Measurements from ENCODE around the gene FOLR1. TPM values are rescaled to one million over a fixed set of nuclear protein-coding genes. Genes with fewer than 3 reads are reported as not detected.
"Not testable (repeated sequence)": the region's sequence is repeated elsewhere in the genome, so short reads cannot be mapped to it uniquely, and the experiment has no call there.

FOLR1 gene
- total RNA-seq: 1 to 10 TPM in 3 of 4 donors, under 1 TPM in 1; 0.46 to 7.0 (median 4.0) TPM

DNA sequence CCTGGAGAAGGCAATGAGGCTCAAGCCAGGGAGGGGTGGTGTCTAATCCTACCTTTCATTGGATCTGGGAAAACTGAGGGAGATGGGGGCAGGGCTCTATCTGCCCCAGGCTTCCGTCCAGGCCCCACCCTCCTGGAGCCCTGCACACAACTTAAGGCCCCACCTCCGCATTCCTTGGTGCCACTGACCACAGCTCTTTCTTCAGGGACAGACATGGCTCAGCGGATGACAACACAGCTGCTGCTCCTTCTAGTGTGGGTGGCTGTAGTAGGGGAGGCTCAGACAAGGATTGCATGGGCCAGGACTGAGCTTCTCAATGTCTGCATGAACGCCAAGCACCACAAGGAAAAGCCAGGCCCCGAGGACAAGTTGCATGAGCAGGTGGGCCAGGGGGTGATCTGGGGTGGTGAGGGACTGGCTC lies at the start of gene FOLR1:
FOLR1 (plus strand) TSS at position 180 of the 421 bp plus-strand sequence; CDS start at position 214, 34 bp downstream.
- H3K4me3 ChIP-seq (ENCODE audit: low read depth, poor library complexity, severe bottlenecking): no peak within 1 kb of the TSS
- 70 to 76% methylated on average over 5 of the region's 5 CpGs for WGBS, 2 donors
- TF ChIP-seq, protein P1, sequence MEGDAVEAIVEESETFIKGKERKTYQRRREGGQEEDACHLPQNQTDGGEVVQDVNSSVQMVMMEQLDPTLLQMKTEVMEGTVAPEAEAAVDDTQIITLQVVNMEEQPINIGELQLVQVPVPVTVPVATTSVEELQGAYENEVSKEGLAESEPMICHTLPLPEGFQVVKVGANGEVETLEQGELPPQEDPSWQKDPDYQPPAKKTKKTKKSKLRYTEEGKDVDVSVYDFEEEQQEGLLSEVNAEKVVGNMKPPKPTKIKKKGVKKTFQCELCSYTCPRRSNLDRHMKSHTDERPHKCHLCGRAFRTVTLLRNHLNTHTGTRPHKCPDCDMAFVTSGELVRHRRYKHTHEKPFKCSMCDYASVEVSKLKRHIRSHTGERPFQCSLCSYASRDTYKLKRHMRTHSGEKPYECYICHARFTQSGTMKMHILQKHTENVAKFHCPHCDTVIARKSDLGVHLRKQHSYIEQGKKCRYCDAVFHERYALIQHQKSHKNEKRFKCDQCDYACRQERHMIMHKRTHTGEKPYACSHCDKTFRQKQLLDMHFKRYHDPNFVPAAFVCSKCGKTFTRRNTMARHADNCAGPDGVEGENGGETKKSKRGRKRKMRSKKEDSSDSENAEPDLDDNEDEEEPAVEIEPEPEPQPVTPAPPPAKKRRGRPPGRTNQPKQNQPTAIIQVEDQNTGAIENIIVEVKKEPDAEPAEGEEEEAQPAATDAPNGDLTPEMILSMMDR (IDR thresholded peaks at IDR 0.05): no peak
- no peak for TF ChIP-seq POLR2A (IDR thresholded peaks at IDR 0.05)
- intact Hi-C loops (cut with DNase I; ENCODE audit: low total_unique reads): no loop called here
- DNase-seq (ENCODE audit: low spot score in 2 of 2): peak in 1 of 2 donors; percentile 72

DNA sequence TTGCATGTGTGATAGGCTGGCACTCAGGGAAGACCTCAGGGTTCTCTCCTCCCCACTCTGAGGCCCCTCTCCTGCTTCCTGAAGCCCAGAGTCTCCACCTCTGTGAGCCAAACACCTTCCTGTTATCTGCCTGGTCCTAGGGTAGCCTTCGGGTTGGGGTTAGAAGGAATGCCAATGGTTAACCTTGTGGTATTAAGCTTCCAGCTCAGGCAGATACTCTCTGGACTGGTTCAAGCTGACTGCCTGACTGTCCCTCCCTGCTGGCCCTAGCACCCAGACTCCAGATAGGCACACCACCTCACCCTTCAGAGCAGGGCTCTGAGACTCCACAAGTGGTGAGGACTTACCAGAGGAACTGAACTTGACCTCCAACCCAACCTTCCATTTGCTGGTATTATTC lies 49.4 kb upstream of the FOLR1 start:
- DNase-seq (ENCODE audit: low spot score in 2 of 2); intact Hi-C loops (cut with DNase I; ENCODE audit: low total_unique reads); H3K4me3 ChIP-seq (ENCODE audit: low read depth, poor library complexity, severe bottlenecking): not testable (repeated sequence)
- 33% methylated on average over 1 of the region's 1 CpG; no CpG with 5 or more reads in 1 of the 2 donors for WGBS, 2 donors

DNA sequence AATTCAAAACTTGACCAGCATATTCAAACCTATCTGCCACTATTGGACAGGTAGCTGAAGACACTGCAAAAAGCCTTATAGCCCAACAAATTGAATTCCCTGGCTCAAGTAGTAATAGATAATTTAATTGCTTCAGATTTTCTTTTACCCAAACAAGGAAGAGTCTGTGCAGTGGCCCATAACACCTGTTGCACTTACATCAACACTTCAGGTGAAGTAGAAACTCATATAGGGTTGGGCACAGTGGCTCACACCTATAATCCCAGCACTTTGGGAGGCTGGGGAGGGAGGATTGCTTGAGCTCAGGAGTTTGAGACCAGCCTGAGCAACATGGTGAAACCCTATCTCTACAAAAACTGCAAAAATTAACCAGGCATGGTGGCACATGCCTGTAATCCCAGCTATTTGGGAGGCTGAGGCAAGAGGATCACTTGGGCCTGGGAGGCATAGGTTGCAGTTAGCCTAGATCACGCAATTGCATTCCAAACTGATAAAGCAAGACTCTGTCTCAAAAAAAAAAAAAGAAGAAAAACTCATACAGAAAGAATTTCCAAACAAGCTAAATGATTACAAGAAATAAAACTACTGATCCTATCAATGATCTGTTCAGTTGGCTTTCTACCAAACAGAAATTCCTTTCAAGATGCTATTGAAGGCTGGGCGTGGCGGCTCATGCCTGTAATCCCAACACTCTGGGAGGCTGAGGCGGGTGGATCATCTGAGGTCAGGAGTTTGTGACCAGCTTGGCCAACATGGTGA lies 47.0 kb upstream of the FOLR1 start:
- WGBS, 2 donors: 46 to 51% methylated on average over 4 of the region's 4 CpGs
- TF ChIP-seq POLR2A (IDR thresholded peaks at IDR 0.05): no peak
- TF ChIP-seq, protein P1 (IDR thresholded peaks at IDR 0.05): no peak
- intact Hi-C loops (cut with DNase I; ENCODE audit: low total_unique reads): no loop called here
- no peak for DNase-seq (ENCODE audit: low spot score in 2 of 2)
- H3K4me3 ChIP-seq (ENCODE audit: low read depth, poor library complexity, severe bottlenecking): no peak overlapping the region

DNA sequence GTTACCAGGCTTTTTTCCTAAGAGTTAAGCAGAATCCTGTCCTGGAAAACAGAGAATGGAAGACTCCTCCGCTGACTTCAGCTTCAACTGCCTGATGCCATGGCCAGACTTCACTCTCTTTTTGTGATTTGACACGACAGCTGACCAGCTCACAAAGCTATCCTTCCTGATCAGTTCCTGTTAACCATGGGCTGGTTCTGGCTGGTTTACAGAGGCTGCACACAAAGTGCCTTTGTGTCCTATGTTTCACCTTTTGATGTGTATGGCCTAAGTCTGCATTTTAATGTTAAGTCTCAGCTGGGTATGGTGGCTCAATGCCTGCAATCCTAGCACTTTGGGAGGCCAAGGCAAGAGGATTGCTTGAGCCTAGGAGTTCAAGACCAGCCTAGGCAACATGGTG lies 45.3 kb upstream of the FOLR1 start:
- intact Hi-C loops (cut with DNase I; ENCODE audit: low total_unique reads): no loop called here
- 42 to 88% methylated on average over 2 of the region's 2 CpGs for WGBS, 2 donors
- TF ChIP-seq, protein P1 (IDR thresholded peaks at IDR 0.05): no peak
- no peak for TF ChIP-seq POLR2A (IDR thresholded peaks at IDR 0.05)
- no peak overlapping the region for H3K4me3 ChIP-seq (ENCODE audit: low read depth, poor library complexity, severe bottlenecking)
- no peak for DNase-seq (ENCODE audit: low spot score in 2 of 2)

DNA sequence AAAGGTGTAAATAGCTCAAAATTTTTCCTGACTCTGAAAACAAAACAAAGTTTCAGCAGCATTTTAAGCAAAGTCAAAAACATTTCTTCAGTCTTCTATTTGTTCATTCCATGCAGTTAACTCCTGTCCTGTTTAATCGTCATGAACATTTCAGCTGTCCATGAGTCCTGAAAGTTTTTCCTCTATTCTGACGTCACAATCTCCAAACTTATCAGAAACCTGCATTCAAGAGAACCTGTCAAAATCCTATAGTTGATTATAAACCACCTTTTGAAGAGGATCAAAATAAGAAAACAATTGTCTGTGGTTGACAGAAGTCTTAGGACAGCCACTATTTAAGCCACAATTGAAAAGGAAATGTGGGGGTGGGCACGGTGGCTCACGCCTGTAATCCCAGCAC lies 41.1 kb upstream of the FOLR1 start:
- WGBS, 2 donors: 69 to 76% methylated on average over 4 of the region's 4 CpGs
- intact Hi-C loops (cut with DNase I; ENCODE audit: low total_unique reads): no loop called here
- TF ChIP-seq, protein P1 (IDR thresholded peaks at IDR 0.05): no peak
- TF ChIP-seq POLR2A (IDR thresholded peaks at IDR 0.05): no peak
- DNase-seq (ENCODE audit: low spot score in 2 of 2): no peak
- no peak overlapping the region for H3K4me3 ChIP-seq (ENCODE audit: low read depth, poor library complexity, severe bottlenecking)

DNA sequence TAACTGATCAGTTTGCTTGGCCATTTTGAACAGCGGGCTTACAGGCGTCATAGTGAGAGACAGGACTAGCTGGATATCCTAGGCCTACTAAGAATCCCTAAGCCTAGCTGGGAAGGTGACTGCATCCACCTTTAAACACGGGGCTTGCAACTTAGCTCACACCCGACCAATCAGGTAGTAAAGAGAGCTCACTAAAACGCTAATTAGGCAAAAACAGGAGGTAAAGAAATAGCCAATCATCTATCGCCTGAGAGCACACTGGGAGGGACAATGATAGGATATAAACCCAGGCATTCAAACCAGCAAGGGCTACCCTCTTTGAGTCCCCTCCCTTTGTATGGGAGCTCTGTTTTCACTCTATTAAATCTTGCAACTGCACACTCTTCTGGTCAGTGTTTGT lies 38.1 kb upstream of the FOLR1 start:
- 82 to 94% methylated on average over 6 of the region's 6 CpGs for whole genome bisulfite sequencing, 2 donors
- intact Hi-C loops (cut with DNase I; ENCODE audit: low total_unique reads); H3K4me3 ChIP-seq (ENCODE audit: low read depth, poor library complexity, severe bottlenecking): not testable (repeated sequence)

DNA sequence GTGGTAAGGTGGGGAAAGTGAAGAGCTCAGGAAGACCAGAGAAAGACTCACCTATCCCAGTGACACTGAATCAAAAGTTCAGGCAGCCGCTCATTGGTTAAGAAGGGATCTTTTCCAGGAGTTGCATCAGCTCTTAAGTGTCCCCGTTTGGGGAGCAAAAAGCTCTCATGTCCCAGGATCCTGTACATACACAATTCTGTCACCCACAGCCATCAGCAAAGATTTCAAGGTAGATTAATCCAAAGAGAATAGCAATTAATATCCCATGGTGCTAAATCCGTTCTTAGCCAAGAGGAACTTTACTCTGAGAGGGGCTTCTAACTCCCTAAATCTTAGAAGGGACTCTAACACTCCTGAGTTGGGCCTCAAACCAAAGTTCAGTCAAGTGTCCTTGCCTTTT lies 37.1 kb upstream of the FOLR1 start:
- DNase-seq (ENCODE audit: low spot score in 2 of 2): no peak
- TF ChIP-seq, protein P1 (IDR thresholded peaks at IDR 0.05): no peak
- no peak for TF ChIP-seq POLR2A (IDR thresholded peaks at IDR 0.05)
- 85 to 91% methylated on average over 3 of the region's 3 CpGs for whole genome bisulfite sequencing, 2 donors
- intact Hi-C loops (cut with DNase I; ENCODE audit: low total_unique reads): no loop called here
- H3K4me3 ChIP-seq (ENCODE audit: low read depth, poor library complexity, severe bottlenecking): no peak overlapping the region

More for the DNA sequence above, 38.1 kb upstream of the FOLR1 start:
- not testable (repeated sequence) for DNase-seq (ENCODE audit: low spot score in 2 of 2)

Data from lower leg skin (tissue), 4 donors.